SK-N-SH (cell line): ENCODE results near the gene TIMP2. TPM values are rescaled to one million over a fixed set of nuclear protein-coding genes. Genes with fewer than 3 reads are reported as not detected.

Experiments
- CTCF ChIA-PET: fragments of 300-600, 350-600 bp; formaldehyde crosslinking; extraction: SDS; loops from one replicate; lab custom pipeline; 2021; lab: Yijun Ruan, JAX
- POLR2A ChIA-PET: fragments of 350-600 bp; sonication (Branson Sonifier 250); formaldehyde crosslinking; extraction: SDS; loops from one replicate; lab custom pipeline; 2020; ENCODE audit warnings: antibody characterized with exemption, inconsistent platforms; lab: Yijun Ruan, JAX
- DNase-seq: peaks from one replicate; pipeline ENCODE4 v3.0.0; 2012
- H2AFZ ChIP-seq: fragments of 200-600 bp; sonication (generic); 2 replicates; pipeline ENCODE4 v1.8.1; 2016; ENCODE audit warnings: antibody characterized with exemption, mild to moderate bottlenecking, low read depth
- H3F3A ChIP-seq: fragments of 200-600 bp; sonication (generic); replicated peaks from 2 replicates; pipeline ENCODE3; 2016; ENCODE audit warnings: antibody characterized with exemption, mild to moderate bottlenecking; ENCODE audit not compliant: insufficient read depth
- H3K27ac ChIP-seq, 2 experiments: fragments of 200-500 bp in 1 of 2; fragments of 200-600 bp in 1 of 2; sonication (Bioruptor generic) in 1 of 2; sonication (generic), shearing (Covaris generic) in 1 of 2; 2 replicates each; pipeline versions ENCODE4 v1.5.1 to v1.6.1; 2014 to 2016; ENCODE audit warnings: low read depth in 2 of 2, inconsistent platforms in 1 of 2, low read length in 1 of 2, mild to moderate bottlenecking in 1 of 2, mixed read lengths in 1 of 2
- H3K27me3 ChIP-seq: fragments of 200-600 bp; sonication (generic), shearing (Covaris generic); 2 replicates; pipeline ENCODE4 v1.6.1; 2016; ENCODE audit warnings: mixed run types; ENCODE audit not compliant: insufficient read depth
- H3K36me3 ChIP-seq, 2 experiments: fragments of 200-500 bp in 1 of 2; fragments of 200-600 bp in 1 of 2; sonication (Bioruptor generic) in 1 of 2; sonication (generic) in 1 of 2; replicated peaks in 1 of 2; 2 replicates each; pipeline versions ENCODE3 to v1.5.1; 2014 to 2016; ENCODE audit warnings: low read length in 1 of 2, mild to moderate bottlenecking in 1 of 2; ENCODE audit not compliant: insufficient read depth in 2 of 2, control insufficient read depth in 1 of 2
- H3K4me1 ChIP-seq, 2 experiments: fragments of 200-500 bp in 1 of 2; fragments of 200-600 bp in 1 of 2; sonication (Bioruptor generic) in 1 of 2; sonication (generic), shearing (Covaris generic) in 1 of 2; 2 replicates each; pipeline versions ENCODE4 v1.5.1 to v1.6.1; 2014 to 2016; ENCODE audit warnings: low read depth in 1 of 2, low read length in 1 of 2, mixed run types in 1 of 2; ENCODE audit not compliant: insufficient read depth in 2 of 2, control insufficient read depth in 1 of 2
- H3K4me2 ChIP-seq: fragments of 200-600 bp; sonication (generic), shearing (Covaris generic); 2 replicates; pipeline ENCODE4 v1.6.1; 2017; ENCODE audit warnings: mixed run types
- H3K4me3 ChIP-seq, 2 experiments: fragments of 200-500 bp in 1 of 2; fragments of 200-600 bp in 1 of 2; sonication (Bioruptor generic) in 1 of 2; sonication (generic), shearing (Covaris generic) in 1 of 2; 2 replicates each; pipeline versions ENCODE4 v1.5.1 to v1.8.1; 2014 to 2016; ENCODE audit warnings: low read depth in 2 of 2, inconsistent platforms in 1 of 2, low read length in 1 of 2, mild to moderate bottlenecking in 1 of 2, mixed read lengths in 1 of 2, moderate library complexity in 1 of 2
- H3K79me2 ChIP-seq: fragments of 200-600 bp; sonication (generic); 2 replicates; pipeline ENCODE4 v1.8.1; 2017; ENCODE audit warnings: mild to moderate bottlenecking; ENCODE audit not compliant: insufficient read depth
- H3K9ac ChIP-seq: fragments of 200-600 bp; sonication (generic); 2 replicates; pipeline ENCODE4 v1.6.1; 2017; ENCODE audit warnings: mixed run types
- H3K9me2 ChIP-seq: fragments of 200-600 bp; sonication (generic); 2 replicates; pipeline ENCODE4 v1.6.1; 2017; ENCODE audit warnings: mixed run types
- H3K9me3 ChIP-seq: fragments of 200-600 bp; sonication (generic); 2 replicates; pipeline ENCODE4 v1.6.1; 2017; ENCODE audit warnings: mixed run types, mild to moderate bottlenecking, moderate library complexity
- H4K20me1 ChIP-seq: fragments of 200-600 bp; sonication (generic); 2 replicates; pipeline ENCODE4 v1.6.1; 2017; ENCODE audit warnings: mild to moderate bottlenecking, mixed run types; ENCODE audit not compliant: insufficient read depth
- CHD2 ChIP-seq: fragments of 150-350 bp; IDR thresholded peaks from 2 replicates; pipeline ENCODE4 v1.6.1; 2018; ENCODE audit warnings: low read length; ENCODE audit not compliant: partially characterized antibody
- CTCF ChIP-seq: fragments of 200-600 bp; sonication (generic); IDR thresholded peaks from 2 replicates; pipeline ENCODE4 v1.6.1; 2017; ENCODE audit warnings: antibody characterized with exemption, mild to moderate bottlenecking, moderate library complexity
- FOXJ3 ChIP-seq: sonication (generic); formaldehyde crosslinking; IDR thresholded peaks from 2 replicates; pipeline ENCODE4 v1.5.1; 2020; ENCODE audit warnings: mild to moderate bottlenecking, missing genetic modification reagents
- FOXM1 ChIP-seq: IDR thresholded peaks from 2 replicates; pipeline ENCODE4 v1.4.0; 2012; ENCODE audit warnings: low read depth, mild to moderate bottlenecking
- GABPA ChIP-seq: IDR thresholded peaks from 2 replicates; pipeline ENCODE4 v1.4.0; 2012; ENCODE audit warnings: low read depth, mild to moderate bottlenecking
- GATA2 ChIP-seq: sonication (generic); formaldehyde crosslinking; IDR thresholded peaks from 2 replicates; pipeline ENCODE4 v1.5.0; 2020; ENCODE audit warnings: mild to moderate bottlenecking, missing genetic modification reagents
- IRF3 ChIP-seq: fragments of 150-350 bp; IDR thresholded peaks from 2 replicates; pipeline ENCODE4 v1.6.1; 2016; ENCODE audit warnings: mild to moderate bottlenecking, low read depth, low read length
- JUND ChIP-seq: IDR thresholded peaks from 2 replicates; pipeline ENCODE4 v1.4.0; 2012
- MEF2A ChIP-seq: IDR thresholded peaks from 2 replicates; pipeline ENCODE4 v1.4.0; 2012; ENCODE audit warnings: low read depth, borderline replicate concordance
- RAD21 ChIP-seq: IDR thresholded peaks from 2 replicates; pipeline ENCODE4 v1.6.1; 2012; ENCODE audit warnings: mild to moderate bottlenecking, low read length
- RXRA ChIP-seq: IDR thresholded peaks from 2 replicates; pipeline ENCODE4 v1.4.0; 2012; ENCODE audit warnings: low read depth, mild to moderate bottlenecking, borderline replicate concordance
- SIN3A ChIP-seq: IDR thresholded peaks from 2 replicates; pipeline ENCODE4 v1.6.1; 2012; ENCODE audit warnings: low read depth, mild to moderate bottlenecking, low read length, moderate library complexity, borderline replicate concordance
- SMC3 ChIP-seq: IDR thresholded peaks from 2 replicates; pipeline ENCODE4 v1.6.1; 2012; ENCODE audit warnings: low read depth, low read length, improper control_type of control experiment
- USF1 ChIP-seq: IDR thresholded peaks from 2 replicates; pipeline ENCODE4 v1.4.0; 2012; ENCODE audit warnings: low read depth, borderline replicate concordance
- USF2 ChIP-seq: fragments of 150-350 bp; IDR thresholded peaks from 2 replicates; pipeline ENCODE4 v1.6.1; 2017; ENCODE audit warnings: antibody characterized with exemption, low read length, low read depth, borderline replicate concordance
- YY1 ChIP-seq: IDR thresholded peaks from 2 replicates; pipeline ENCODE4 v1.4.0; 2012; ENCODE audit warnings: low read depth, mild to moderate bottlenecking
- WGBS: methylation state at CpG from one replicate; pipeline ENCODE4 v1.1.6; 2017; ENCODE audit warnings: low lambda C conversion rate; 5-methylcytosine and 5-hydroxymethylcytosine counted together
- polyA plus RNA-seq, 3 experiments: library from polyadenylated mRNA; depleted of rRNA; stranded (reverse); fragments of >200 nt; gene quantifications; 2 replicates each; pipeline ENCODE4 v1.2.3, GENCODE V29; 2012

Gene TIMP2
- polyA plus RNA-seq, 1 of the 3 experiments (the other 2 are of a cell fraction), result 441 TPM

- Histone ChIP-seq H3K9me3 (no peaks in the 10 kb centered on the region), H3K27ac (no peak overlapping the region), H4K20me1 (no peaks in the 10 kb centered on the region), H3K4me2 (no peak overlapping the region), H3K4me3 (no peak overlapping the region)
- 86% methylated on average over 6 of the region's 6 CpGs for WGBS
- DNase-seq, result no peak
- TF ChIP-seq RXRA (no peak), FOXJ3 (CRISPR knock-in tag) (no peak), SIN3A (no peak), SMC3 (no peak), USF1 (no peak), FOXM1 (no peak), IRF3 (no peak)
- TF ChIP-seq, all 33 proteins: peak for 0
- Histone ChIP-seq H3K36me3 (no peaks in the 10 kb centered on the region), H3K4me1 (peaks cover 23 to 25% of the 10 kb centered on the region in 2 experiments; a peak in 3 of 4 replicates), H2AFZ (no peak overlapping the region), H3K79me2 (no peaks in the 10 kb centered on the region), H3K9ac (no peak overlapping the region), H3F3A (peaks cover 24% of the 10 kb centered on the region), H3K27me3 (no peaks in the 10 kb centered on the region), H3K9me2 (no peaks in the 10 kb centered on the region)
- ChIA-PET POLR2A (no interaction called here), CTCF (interaction anchor here (0.7 to 9.5 kb wide), 8 partner anchors 9 to 900 kb away, joined by 3 to 93 read pairs (median 4); no protein-coding TSS in a partner anchor)
These were observed 15.5 kb upstream of the TIMP2 start for GRCh38 chr17:78940708-78941107.

GRCh38 chr17:78940258-78940657 is 15.1 kb upstream of the TIMP2 start:
- WGBS, result 95% methylated on average over 5 of the region's 5 CpGs
- TF ChIP-seq JUND (no peak), CHD2 (no peak), YY1 (no peak)
- no peak for DNase-seq
- ChIA-PET CTCF (interaction anchor here (1.2 to 9.5 kb wide), 4 partner anchors 15 to 900 kb away, joined by 3 to 93 read pairs (median 5); no protein-coding TSS in a partner anchor), POLR2A (no interaction called here)
- Histone ChIP-seq H3K27ac (peak overlapping the region in 1 of 2 experiments; percentile 44; a peak in 1 of 4 replicates), H3K79me2 (no peaks in the 10 kb centered on the region), H2AFZ (no peak overlapping the region), H3K9me2 (no peaks in the 10 kb centered on the region), H4K20me1 (no peaks in the 10 kb centered on the region), H3K9me3 (no peaks in the 10 kb centered on the region), H3K36me3 (no peaks in the 10 kb centered on the region), H3K4me3 (no peak overlapping the region), H3K4me1 (peaks cover 24 to 29% of the 10 kb centered on the region in 2 experiments; a peak in 3 of 4 replicates), H3K9ac (no peak overlapping the region), H3K27me3 (no peaks in the 10 kb centered on the region), H3F3A (peaks cover 28% of the 10 kb centered on the region), H3K4me2 (peak overlapping the region; percentile 51; the same call in 1 of the 2 replicates)

- ChIA-PET CTCF (interaction anchor here (0.7 to 9.5 kb wide), 2 partner anchors 16 to 33 kb away, joined by 3 to 93 read pairs; no protein-coding TSS in a partner anchor), POLR2A (no interaction called here)
- H3K4me1 ChIP-seq, result peaks cover 31 to 36% of the 10 kb centered on the region in 2 experiments
- peak; percentile 34 for DNase-seq
- H3F3A ChIP-seq, result peaks cover 35% of the 10 kb centered on the region
- no peaks in the 10 kb centered on the region for H3K36me3 ChIP-seq
- H3K4me3 ChIP-seq, result no peak overlapping the region
- H3K9me2 ChIP-seq, result no peaks in the 10 kb centered on the region
- no peak overlapping the region for H2AFZ ChIP-seq
- H3K9me3 ChIP-seq, result no peaks in the 10 kb centered on the region
- no peaks in the 10 kb centered on the region for H3K27me3 ChIP-seq
- H3K4me2 ChIP-seq, result peak overlapping the region; percentile 51
- WGBS, result 51% methylated on average over 6 of the region's 6 CpGs
- H3K9ac ChIP-seq, result no peak overlapping the region
- H4K20me1 ChIP-seq, result no peaks in the 10 kb centered on the region
- H3K79me2 ChIP-seq, result no peaks in the 10 kb centered on the region
- peak overlapping the region; percentile 23 to 44; a peak in 2 of 4 replicates for H3K27ac ChIP-seq
- TF ChIP-seq GATA2 (CRISPR knock-in tag) (no peak), JUND (no peak; the same call in 1 of the 2 replicates), YY1 (no peak), CTCF (no peak), MEF2A (no peak), GABPA (no peak), IRF3 (no peak), RAD21 (no peak), USF2 (no peak), RXRA (no peak; the same call in 1 of the 2 replicates)
These were observed 14.4 kb upstream of the TIMP2 start for GRCh38 chr17:78939615-78940014.
